Omental fat pad (tissue), 4 donors: ENCODE results near the gene PIP5K1B. TPM values are rescaled to one million over a fixed set of nuclear protein-coding genes. Genes with fewer than 3 reads are reported as not detected.

Experiments
- ATAC-seq: fragments of 150-250 bp; one replicate; pipeline ENCODE4 v1.9.1; 2016; ENCODE audit warnings: mild to moderate bottlenecking, moderate library complexity; ENCODE audit not compliant: low FRiP score
- DNase-seq: peaks from one replicate; pipeline ENCODE4 v3.0.0-alpha.2; 2019; ENCODE audit warnings: low spot score
- CTCF ChIP-seq, 3 donors: fragments of 450-650 bp; IDR thresholded peaks; one replicate each; pipeline ENCODE4 v1.5.1; 2016 to 2017; ENCODE audit warnings: antibody characterized with exemption in 3 of 3, mild to moderate bottlenecking in 3 of 3, moderate library complexity in 2 of 3
- total RNA-seq, 4 donors: library from RNA; depleted of rRNA; stranded (reverse); fragments of >200 nt; gene quantifications; one replicate each; pipeline ENCODE4 v1.1.0, GENCODE V29; 2016

PIP5K1B gene
- total RNA-seq, 4 donors from 2014 or later: 1.9 to 14.3 (median 3.2) TPM

- no peak for ATAC-seq
- no peak for DNase-seq
- no peak for TF ChIP-seq CTCF (IDR thresholded peaks at IDR 0.05)
These were observed 191.4 kb downstream of the PIP5K1B start for GRCh38 chr9:68896486-68896885.

GRCh38 chr9:68897577-68898145 lies 192.6 kb downstream of the PIP5K1B start:
- no peak for TF ChIP-seq CTCF (IDR thresholded peaks at IDR 0.05)
- ATAC-seq (no peak), DNase-seq (no peak)

- ATAC-seq (no peak), DNase-seq (no peak)
- no peak for TF ChIP-seq CTCF (IDR thresholded peaks at IDR 0.05)
These were observed 193.9 kb downstream of the PIP5K1B start for GRCh38 chr9:68898781-68899439.

GRCh38 chr9:68904454-68904853 lies 199.4 kb downstream of the PIP5K1B start:
- no peak for TF ChIP-seq CTCF (IDR thresholded peaks at IDR 0.05)
- DNase-seq (no peak), ATAC-seq (no peak)

GRCh38 chr9:68905129-68905528 lies 200.1 kb downstream of the PIP5K1B start:
- ATAC-seq: no peak

GRCh38 chr9:68907910-68908309 lies 202.9 kb downstream of the PIP5K1B start:
- DNase-seq (no peak), ATAC-seq (no peak)
- no peak for TF ChIP-seq CTCF (IDR thresholded peaks at IDR 0.05)

More at GRCh38 chr9:68905129-68905528, 200.1 kb downstream of the PIP5K1B start:
- no peak for TF ChIP-seq CTCF (IDR thresholded peaks at IDR 0.05)
- DNase-seq: no peak

GRCh38 chr9:68912561-68912960 lies 207.5 kb downstream of the PIP5K1B start:
- DNase-seq (no peak), ATAC-seq (no peak)
- TF ChIP-seq CTCF (IDR thresholded peaks at IDR 0.05): no peak
